Ovary (tissue), 9 donors: Measurements from ENCODE around the gene MYH7B. TPM values are rescaled to one million over a fixed set of nuclear protein-coding genes. Genes with fewer than 3 reads are reported as not detected.

Experiments
- DNase-seq, 5 donors: peaks; one replicate each; pipeline ENCODE4 v3.0.0-alpha.2; 2019 to 2020
- H3K27ac ChIP-seq, 2 donors: fragments of 200-600 bp; one replicate each; pipeline versions ENCODE4 v1.5.1 to v1.8.0; 2019 to 2022
- H3K27me3 ChIP-seq: fragments of 200-600 bp; one replicate; pipeline ENCODE4 v1.8.0; 2022
- H3K36me3 ChIP-seq: fragments of 200-600 bp; sonication (generic); one replicate; pipeline ENCODE4 v1.5.1; 2019
- H3K4me1 ChIP-seq: one replicate; pipeline ENCODE4 v1.8.1; 2013; ENCODE audit warnings: mild to moderate bottlenecking, moderate library complexity; ENCODE audit not compliant: insufficient read depth
- H3K4me3 ChIP-seq: fragments of 200-600 bp; sonication (generic); one replicate; pipeline ENCODE4 v1.5.1; 2017
- H3K9me3 ChIP-seq, 2 donors: fragments of 200-600 bp in 1 of 2; sonication (generic) in 1 of 2; one replicate each; pipeline versions ENCODE4 v1.5.1 to v1.8.1; 2013 to 2019; ENCODE audit warnings: mild to moderate bottlenecking in 1 of 2, moderate library complexity in 1 of 2
- CTCF ChIP-seq, 3 donors: fragments of 450-650 bp in 2 of 3; fragments of 200-600 bp in 1 of 3; IDR thresholded peaks; one replicate each; pipeline versions ENCODE4 v1.5.1 to v1.8.0; 2016 to 2022; ENCODE audit warnings: antibody characterized with exemption in 3 of 3, mild to moderate bottlenecking in 1 of 3
- EP300 ChIP-seq: sonication (generic); formaldehyde crosslinking; IDR thresholded peaks from one replicate; pipeline ENCODE4 v1.6.1; 2017; ENCODE audit warnings: antibody characterized with exemption
- POLR2A ChIP-seq: fragments of 450-650 bp; IDR thresholded peaks from one replicate; pipeline ENCODE4 v1.6.1; 2017; ENCODE audit warnings: antibody characterized with exemption, mild to moderate bottlenecking, moderate library complexity
- WGBS, 3 donors: extraction: QIAGEN DNeasy Blood & Tissue Kit in 1 of 3; methylation state at CpG; one replicate each; pipeline versions ENCODE4 v1.1.5 to v1.1.7; 2013 to 2017; 5-methylcytosine and 5-hydroxymethylcytosine counted together
- intact Hi-C, 4 donors: fragments of 100-400 bp; cut with DNase I; formaldehyde crosslinking; loops; one replicate each; pipeline versions ENCODE4 v1.11.0 to v1.15.1; 2022 to 2023
- polyA plus RNA-seq, 2 donors: library from polyadenylated mRNA; stranded (reverse); fragments of 200-250 nt in 1 of 2; fragments of 350-450 nt in 1 of 2; fragmentation: Illumina TruSeq in 1 of 2; extraction: RNeasy Lipid Tissue Mini Kit (QIAGEN cat#74804) in 1 of 2; gene quantifications; one replicate each; pipeline ENCODE4 v1.2.3, GENCODE V29; 2013 to 2014
- total RNA-seq, 7 donors: library from RNA; depleted of rRNA in 2 of 7; stranded (reverse); fragments of >200 nt in 2 of 7; fragmentation: NEBNext Ultra II Directional in 3 of 7; extraction: Animal tissue kit (Norgen Biotek cat#: 25700) in 3 of 7; gene quantifications; one replicate each; pipeline versions ENCODE4 v1.1.0 to v1.2.4, GENCODE V29; 2016 to 2023
- donor health status: DM: no; HTN: no; CAD: no; lungs with moderate emphysema.
- donor health status: DM: no; HTN: no; CAD: no.
- donor health status: Bipolar disorder and iron deficiency.
- donor health status: DM: yes; HTN: yes; CAD: no.
- donor health status: DM: no; HTN: no; CAD: no.
- donor health status: DM: yes; HTN: yes; CAD: no.

MYH7B gene
- total and polyA plus RNA-seq, 9 donors = 0.30 to 2.6 (median 1.1) TPM

GRCh38 chr20:34922654-34923381 is 32.9 kb upstream of the MYH7B start:
- Histone ChIP-seq H3K9me3 (no peaks in the 10 kb centered on the region), H3K4me1 (peaks cover 2% of the 10 kb centered on the region), H3K4me3 (no peak overlapping the region), H3K27ac (no peak overlapping the region), H3K27me3 (no peaks in the 10 kb centered on the region), H3K36me3 (no peaks in the 10 kb centered on the region)
- peak in 2 of 5 donors; percentile 23 to 52 for DNase-seq
- WGBS, 3 donors = 69 to 74% (median 69%) methylated on average over 5 of the region's 5 CpGs
- TF ChIP-seq CTCF (IDR thresholded peaks at IDR 0.05) (no peak), EP300 (no peak), POLR2A (no peak)
- intact Hi-C loops = no loop called here

- Histone ChIP-seq H3K27ac (no peak overlapping the region), H3K36me3 (no peaks in the 10 kb centered on the region), H3K27me3 (no peaks in the 10 kb centered on the region), H3K9me3 (no peaks in the 10 kb centered on the region), H3K4me3 (no peak overlapping the region), H3K4me1 (peaks cover 2% of the 10 kb centered on the region)
- TF ChIP-seq CTCF (IDR thresholded peaks at IDR 0.05) (no peak), EP300 (no peak), POLR2A (no peak)
- intact Hi-C loops = no loop called here
- WGBS, 3 donors = 89 to 93% (median 91%) methylated on average over 2 of the region's 2 CpGs
- no peak for DNase-seq
Observed at GRCh38 chr20:34923414-34923813, 32.3 kb upstream of the MYH7B start.

DNA sequence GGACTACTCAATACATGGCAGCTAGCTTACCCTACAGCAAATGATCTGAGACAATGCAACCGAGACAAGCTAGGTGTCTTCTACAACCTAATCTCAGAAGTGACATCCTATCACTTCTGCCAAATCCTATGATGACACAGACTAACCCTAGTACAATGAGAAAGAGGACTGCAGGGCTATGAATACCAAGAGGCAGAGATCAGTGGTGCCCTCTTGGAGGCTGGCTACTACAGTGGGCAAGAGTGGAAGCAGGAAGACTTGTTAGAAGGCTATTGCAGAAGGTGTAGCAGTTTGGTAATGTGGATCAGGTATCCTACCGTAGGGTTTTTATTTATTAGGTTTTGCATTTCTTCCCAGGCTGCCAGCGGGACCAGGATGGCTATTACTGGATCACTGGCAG is 30.3 kb upstream of the MYH7B start:
- Histone ChIP-seq H3K27me3 (no peaks in the 10 kb centered on the region), H3K4me1 (peaks cover 2% of the 10 kb centered on the region), H3K4me3 (no peak overlapping the region), H3K36me3 (no peaks in the 10 kb centered on the region), H3K27ac (no peak overlapping the region), H3K9me3 (no peaks in the 10 kb centered on the region)
- DNase-seq = no peak
- 90 to 97% (median 94%) methylated on average over 3 of the region's 3 CpGs for WGBS, 3 donors
- TF ChIP-seq POLR2A = no peak
- TF ChIP-seq EP300 = no peak
- TF ChIP-seq CTCF (IDR thresholded peaks at IDR 0.05) = no peak
- intact Hi-C loops = no loop called here

DNA sequence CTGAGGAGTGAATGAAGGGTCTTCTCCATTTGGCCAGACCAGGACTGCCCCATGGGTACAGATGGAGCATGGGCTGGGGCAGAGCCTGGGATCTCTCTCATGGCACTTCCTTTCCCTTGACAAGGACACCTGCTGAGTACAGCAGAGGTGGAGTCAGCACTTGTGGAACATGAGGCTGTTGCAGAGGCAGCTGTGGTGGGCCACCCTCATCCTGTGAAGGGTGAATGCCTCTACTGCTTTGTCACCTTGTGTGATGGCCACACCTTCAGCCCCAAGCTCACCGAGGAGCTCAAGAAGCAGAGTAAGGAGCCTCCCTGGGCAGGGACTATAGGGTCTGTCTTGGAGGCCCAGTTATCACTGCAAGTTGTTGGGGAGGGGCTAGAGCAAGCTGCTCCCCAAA is 29.7 kb upstream of the MYH7B start:
- Histone ChIP-seq H3K27ac (no peak overlapping the region), H3K4me1 (peaks cover 2% of the 10 kb centered on the region), H3K4me3 (no peak overlapping the region), H3K36me3 (no peaks in the 10 kb centered on the region), H3K9me3 (no peaks in the 10 kb centered on the region), H3K27me3 (no peaks in the 10 kb centered on the region)
- TF ChIP-seq POLR2A (no peak), CTCF (IDR thresholded peaks at IDR 0.05) (no peak), EP300 (no peak)
- WGBS, 3 donors = 57 to 86% (median 71%) methylated on average over 1 of the region's 1 CpG
- intact Hi-C loops = no loop called here
- no peak for DNase-seq
